ENCODE measurements around the gene ANGPTL4.

Gene ANGPTL4

GRCh38 chr19:8355631-8356402 is 8.1 kb upstream of the ANGPTL4 start:
- Histone ChIP-seq H3K4me3 (ENCODE audit: low read depth in 1 of 2, low read length in 2 of 2) (no peak overlapping the region), H3K27ac (ENCODE audit: low read depth, low read length) (no peak overlapping the region), H3K4me1 (ENCODE audit: insufficient read depth, low read length) (no peaks in the 10 kb centered on the region), H3K27me3 (ENCODE audit: control insufficient read depth in 1 of 2, insufficient read depth in 2 of 2, low read length in 2 of 2) (no peaks in the 10 kb centered on the region), H3K9ac (ENCODE audit: low read length) (no peak overlapping the region), H3K9me3 (ENCODE audit: low read length) (no peaks in the 10 kb centered on the region), H3K36me3 (ENCODE audit: insufficient read depth, low read length) (no peaks in the 10 kb centered on the region)

- H3K27ac ChIP-seq (ENCODE audit: low read depth, low read length) = no peak overlapping the region
- H3K4me1 ChIP-seq (ENCODE audit: insufficient read depth, low read length) = peaks cover 4% of the 10 kb centered on the region
- H3K9ac ChIP-seq (ENCODE audit: low read length) = no peak overlapping the region
- no peak overlapping the region for H3K4me3 ChIP-seq (ENCODE audit: low read depth in 1 of 2, low read length in 2 of 2)
- H3K27me3 ChIP-seq (ENCODE audit: control insufficient read depth in 1 of 2, insufficient read depth in 2 of 2, low read length in 2 of 2) = no peaks in the 10 kb centered on the region
- no peaks in the 10 kb centered on the region for H3K9me3 ChIP-seq (ENCODE audit: low read length)
- H3K36me3 ChIP-seq (ENCODE audit: insufficient read depth, low read length) = no peaks in the 10 kb centered on the region
Measured at GRCh38 chr19:8357007-8357521, 6.9 kb upstream of the ANGPTL4 start.

- Histone ChIP-seq H3K4me1 (ENCODE audit: insufficient read depth, low read length) (peaks cover 16% of the 10 kb centered on the region), H3K4me3 (ENCODE audit: low read depth in 1 of 2, low read length in 2 of 2) (no peak overlapping the region), H3K27ac (ENCODE audit: low read depth, low read length) (no peak overlapping the region), H3K36me3 (ENCODE audit: insufficient read depth, low read length) (no peaks in the 10 kb centered on the region), H3K9ac (ENCODE audit: low read length) (no peak overlapping the region), H3K27me3 (ENCODE audit: control insufficient read depth in 1 of 2, insufficient read depth in 2 of 2, low read length in 2 of 2) (no peaks in the 10 kb centered on the region), H3K9me3 (ENCODE audit: low read length) (no peaks in the 10 kb centered on the region)
Measured at GRCh38 chr19:8358948-8359347, 5.0 kb upstream of the ANGPTL4 start.

GRCh38 chr19:8360196-8360595 is 3.8 kb upstream of the ANGPTL4 start:
- no peak overlapping the region for H3K4me3 ChIP-seq (ENCODE audit: low read depth in 1 of 2, low read length in 2 of 2)
- peaks cover 16% of the 10 kb centered on the region for H3K4me1 ChIP-seq (ENCODE audit: insufficient read depth, low read length)

GRCh38 chr19:8361921-8362793 is 1.8 kb upstream of the ANGPTL4 start:
- Histone ChIP-seq H3K4me1 (ENCODE audit: insufficient read depth, low read length) (peaks cover 28% of the 10 kb centered on the region), H3K9ac (ENCODE audit: low read length) (no peak overlapping the region)

More at GRCh38 chr19:8360196-8360595, 3.8 kb upstream of the ANGPTL4 start:
- Histone ChIP-seq H3K9ac (ENCODE audit: low read length) (no peak overlapping the region), H3K36me3 (ENCODE audit: insufficient read depth, low read length) (no peaks in the 10 kb centered on the region), H3K27ac (ENCODE audit: low read depth, low read length) (no peak overlapping the region), H3K27me3 (ENCODE audit: control insufficient read depth in 1 of 2, insufficient read depth in 2 of 2, low read length in 2 of 2) (no peaks in the 10 kb centered on the region), H3K9me3 (ENCODE audit: low read length) (no peaks in the 10 kb centered on the region)

GRCh38 chr19:8366121-8366581 is 2.2 kb downstream of the ANGPTL4 start:
- Histone ChIP-seq H3K4me3 (ENCODE audit: low read depth in 1 of 2, low read length in 2 of 2) (no peak overlapping the region), H3K27ac (ENCODE audit: low read depth, low read length) (no peak overlapping the region), H3K4me1 (ENCODE audit: insufficient read depth, low read length) (peaks cover 47% of the 10 kb centered on the region), H3K27me3 (ENCODE audit: control insufficient read depth in 1 of 2, insufficient read depth in 2 of 2, low read length in 2 of 2) (no peaks in the 10 kb centered on the region), H3K9ac (ENCODE audit: low read length) (no peak overlapping the region), H3K9me3 (ENCODE audit: low read length) (no peaks in the 10 kb centered on the region), H3K36me3 (ENCODE audit: insufficient read depth, low read length) (peaks cover 19% of the 10 kb centered on the region)

More at GRCh38 chr19:8361921-8362793, 1.8 kb upstream of the ANGPTL4 start:
- Histone ChIP-seq H3K9me3 (ENCODE audit: low read length) (no peaks in the 10 kb centered on the region), H3K27ac (ENCODE audit: low read depth, low read length) (peak overlapping the region; percentile 78), H3K4me3 (ENCODE audit: low read depth in 1 of 2, low read length in 2 of 2) (no peak overlapping the region), H3K36me3 (ENCODE audit: insufficient read depth, low read length) (no peaks in the 10 kb centered on the region), H3K27me3 (ENCODE audit: control insufficient read depth in 1 of 2, insufficient read depth in 2 of 2, low read length in 2 of 2) (no peaks in the 10 kb centered on the region)

- no peaks in the 10 kb centered on the region for H3K9me3 ChIP-seq (ENCODE audit: low read length)
- peaks cover 19% of the 10 kb centered on the region for H3K36me3 ChIP-seq (ENCODE audit: insufficient read depth, low read length)
- H3K4me1 ChIP-seq (ENCODE audit: insufficient read depth, low read length) = peaks cover 44% of the 10 kb centered on the region
- H3K27ac ChIP-seq (ENCODE audit: low read depth, low read length) = peak overlapping the region; percentile 92
- peak overlapping the region; percentile 50 to 54 for H3K4me3 ChIP-seq (ENCODE audit: low read depth in 1 of 2, low read length in 2 of 2)
- no peaks in the 10 kb centered on the region for H3K27me3 ChIP-seq (ENCODE audit: control insufficient read depth in 1 of 2, insufficient read depth in 2 of 2, low read length in 2 of 2)
- peak overlapping the region; percentile 27 for H3K9ac ChIP-seq (ENCODE audit: low read length)
Measured at GRCh38 chr19:8366961-8367326, 3.0 kb downstream of the ANGPTL4 start.

- Histone ChIP-seq H3K4me3 (ENCODE audit: low read depth in 1 of 2, low read length in 2 of 2) (peak overlapping the region; percentile 50 to 54), H3K9ac (ENCODE audit: low read length) (peak overlapping the region; percentile 27), H3K27ac (ENCODE audit: low read depth, low read length) (peak overlapping the region; percentile 92), H3K27me3 (ENCODE audit: control insufficient read depth in 1 of 2, insufficient read depth in 2 of 2, low read length in 2 of 2) (no peaks in the 10 kb centered on the region), H3K9me3 (ENCODE audit: low read length) (no peaks in the 10 kb centered on the region), H3K36me3 (ENCODE audit: insufficient read depth, low read length) (peaks cover 19% of the 10 kb centered on the region), H3K4me1 (ENCODE audit: insufficient read depth, low read length) (peaks cover 40% of the 10 kb centered on the region)
Measured at GRCh38 chr19:8367327-8368001, 3.5 kb downstream of the ANGPTL4 start.

GRCh38 chr19:8370176-8371010 is 6.4 kb downstream of the ANGPTL4 start:
- peaks cover 27% of the 10 kb centered on the region for H3K36me3 ChIP-seq (ENCODE audit: insufficient read depth, low read length)
- no peak overlapping the region for H3K4me3 ChIP-seq (ENCODE audit: low read depth in 1 of 2, low read length in 2 of 2)
- H3K27me3 ChIP-seq (ENCODE audit: control insufficient read depth in 1 of 2, insufficient read depth in 2 of 2, low read length in 2 of 2) = no peaks in the 10 kb centered on the region
- H3K9me3 ChIP-seq (ENCODE audit: low read length) = no peaks in the 10 kb centered on the region
- peak overlapping the region; percentile 44 for H3K27ac ChIP-seq (ENCODE audit: low read depth, low read length)
- H3K4me1 ChIP-seq (ENCODE audit: insufficient read depth, low read length) = peaks cover 31% of the 10 kb centered on the region
- H3K9ac ChIP-seq (ENCODE audit: low read length) = no peak overlapping the region

- H3K4me1 ChIP-seq (ENCODE audit: insufficient read depth, low read length) = peaks cover 27% of the 10 kb centered on the region
- no peaks in the 10 kb centered on the region for H3K27me3 ChIP-seq (ENCODE audit: control insufficient read depth in 1 of 2, insufficient read depth in 2 of 2, low read length in 2 of 2)
- H3K27ac ChIP-seq (ENCODE audit: low read depth, low read length) = peak overlapping the region; percentile 44
- H3K36me3 ChIP-seq (ENCODE audit: insufficient read depth, low read length) = peaks cover 27% of the 10 kb centered on the region
- no peak overlapping the region for H3K4me3 ChIP-seq (ENCODE audit: low read depth in 1 of 2, low read length in 2 of 2)
- H3K9me3 ChIP-seq (ENCODE audit: low read length) = no peaks in the 10 kb centered on the region
- H3K9ac ChIP-seq (ENCODE audit: low read length) = no peak overlapping the region
Measured at GRCh38 chr19:8371011-8371804, 7.3 kb downstream of the ANGPTL4 start.
